ENCODE measurements around the gene DNAH3.
"Not testable (repeated sequence)": the region's sequence is repeated elsewhere in the genome, so short reads cannot be mapped to it uniquely, and the experiment has no call there.

Gene DNAH3

GRCh38 chr16:21056396-21056795 is 94.2 kb downstream of the DNAH3 start:
- H3K27ac Mint-ChIP-seq: no peak overlapping the region
- H3K9me3 Mint-ChIP-seq: no peaks in the 10 kb centered on the region
- no peaks in the 10 kb centered on the region for H3K4me1 Mint-ChIP-seq (ENCODE audit: low read depth)
- intact Hi-C loops (cut with micrococcal nuclease): no loop called here
- no peaks in the 10 kb centered on the region for H3K36me3 Mint-ChIP-seq (ENCODE audit: low read depth)
- peaks cover 17% of the 10 kb centered on the region for H3K27me3 Mint-ChIP-seq
- no peak overlapping the region for H3K4me3 Mint-ChIP-seq

GRCh38 chr16:21055738-21056137 is 94.9 kb downstream of the DNAH3 start:
- peaks cover 17% of the 10 kb centered on the region for H3K27me3 Mint-ChIP-seq
- H3K4me1 Mint-ChIP-seq (ENCODE audit: low read depth); H3K4me3 Mint-ChIP-seq; H3K27ac Mint-ChIP-seq; H3K36me3 Mint-ChIP-seq (ENCODE audit: low read depth); intact Hi-C loops (cut with micrococcal nuclease); H3K9me3 Mint-ChIP-seq: not testable (repeated sequence)

GRCh38 chr16:21053590-21053989 is 97.1 kb downstream of the DNAH3 start:
- H3K36me3 Mint-ChIP-seq (ENCODE audit: low read depth): no peaks in the 10 kb centered on the region
- no peaks in the 10 kb centered on the region for H3K4me1 Mint-ChIP-seq (ENCODE audit: low read depth)
- H3K27me3 Mint-ChIP-seq: peaks cover 17% of the 10 kb centered on the region
- no peaks in the 10 kb centered on the region for H3K9me3 Mint-ChIP-seq
- no peak overlapping the region for H3K27ac Mint-ChIP-seq
- H3K4me3 Mint-ChIP-seq: no peak overlapping the region
- intact Hi-C loops (cut with micrococcal nuclease): no loop called here

GRCh38 chr16:21048091-21048912 is 102.3 kb downstream of the DNAH3 start:
- H3K4me1 Mint-ChIP-seq (ENCODE audit: low read depth); intact Hi-C loops (cut with micrococcal nuclease); H3K4me3 Mint-ChIP-seq; H3K36me3 Mint-ChIP-seq (ENCODE audit: low read depth); H3K27ac Mint-ChIP-seq; H3K27me3 Mint-ChIP-seq; H3K9me3 Mint-ChIP-seq: not testable (repeated sequence)

GRCh38 chr16:21038197-21038596 is 112.4 kb downstream of the DNAH3 start:
- Mint-ChIP-seq H3K4me1 (ENCODE audit: low read depth) (no peaks in the 10 kb centered on the region), H3K27ac (no peak overlapping the region), H3K9me3 (no peaks in the 10 kb centered on the region), H3K27me3 (peaks cover 10% of the 10 kb centered on the region), H3K36me3 (ENCODE audit: low read depth) (no peaks in the 10 kb centered on the region), H3K4me3 (no peak overlapping the region)
- intact Hi-C loops (cut with micrococcal nuclease): no loop called here

- Mint-ChIP-seq H3K4me3 (no peak overlapping the region), H3K4me1 (ENCODE audit: low read depth) (no peaks in the 10 kb centered on the region), H3K27ac (no peak overlapping the region), H3K27me3 (peaks cover 10% of the 10 kb centered on the region), H3K9me3 (no peaks in the 10 kb centered on the region), H3K36me3 (ENCODE audit: low read depth) (no peaks in the 10 kb centered on the region)
- intact Hi-C loops (cut with micrococcal nuclease): no loop called here
These were observed 112.9 kb downstream of the DNAH3 start for GRCh38 chr16:21037736-21038135.

GRCh38 chr16:21037168-21037567 is 113.5 kb downstream of the DNAH3 start:
- intact Hi-C loops (cut with micrococcal nuclease): no loop called here

GRCh38 chr16:21036471-21036870 is 114.2 kb downstream of the DNAH3 start:
- Mint-ChIP-seq H3K4me1 (ENCODE audit: low read depth) (no peaks in the 10 kb centered on the region), H3K9me3 (no peaks in the 10 kb centered on the region), H3K27me3 (peaks cover 10% of the 10 kb centered on the region), H3K4me3 (no peak overlapping the region), H3K36me3 (ENCODE audit: low read depth) (no peaks in the 10 kb centered on the region), H3K27ac (no peak overlapping the region)
- intact Hi-C loops (cut with micrococcal nuclease): no loop called here

More at GRCh38 chr16:21037168-21037567, 113.5 kb downstream of the DNAH3 start:
- H3K27me3 Mint-ChIP-seq: peaks cover 10% of the 10 kb centered on the region
- H3K4me1 Mint-ChIP-seq (ENCODE audit: low read depth): no peaks in the 10 kb centered on the region
- H3K36me3 Mint-ChIP-seq (ENCODE audit: low read depth): no peaks in the 10 kb centered on the region
- no peaks in the 10 kb centered on the region for H3K9me3 Mint-ChIP-seq
- no peak overlapping the region for H3K27ac Mint-ChIP-seq
- no peak overlapping the region for H3K4me3 Mint-ChIP-seq

- no peaks in the 10 kb centered on the region for H3K4me1 Mint-ChIP-seq (ENCODE audit: low read depth)
- intact Hi-C loops (cut with micrococcal nuclease): no loop called here
- H3K36me3 Mint-ChIP-seq (ENCODE audit: low read depth): no peaks in the 10 kb centered on the region
- H3K9me3 Mint-ChIP-seq: no peaks in the 10 kb centered on the region
- H3K4me3 Mint-ChIP-seq: no peak overlapping the region
- peaks cover 10% of the 10 kb centered on the region for H3K27me3 Mint-ChIP-seq
- H3K27ac Mint-ChIP-seq: no peak overlapping the region
These were observed 116.9 kb downstream of the DNAH3 start for GRCh38 chr16:21033704-21034103.

- H3K27me3 Mint-ChIP-seq: peaks cover 10% of the 10 kb centered on the region
- H3K27ac Mint-ChIP-seq: no peak overlapping the region
- H3K36me3 Mint-ChIP-seq (ENCODE audit: low read depth): no peaks in the 10 kb centered on the region
- no peak overlapping the region for H3K4me3 Mint-ChIP-seq
- intact Hi-C loops (cut with micrococcal nuclease): no loop called here
- H3K9me3 Mint-ChIP-seq: no peaks in the 10 kb centered on the region
- no peaks in the 10 kb centered on the region for H3K4me1 Mint-ChIP-seq (ENCODE audit: low read depth)
These were observed 117.4 kb downstream of the DNAH3 start for GRCh38 chr16:21033264-21033663.

GRCh38 chr16:21028728-21029127 is 121.9 kb downstream of the DNAH3 start:
- Mint-ChIP-seq H3K27me3 (peaks cover 3% of the 10 kb centered on the region), H3K4me3 (no peak overlapping the region), H3K27ac (no peak overlapping the region), H3K9me3 (no peaks in the 10 kb centered on the region), H3K4me1 (ENCODE audit: low read depth) (peaks cover 6% of the 10 kb centered on the region), H3K36me3 (ENCODE audit: low read depth) (no peaks in the 10 kb centered on the region)
- intact Hi-C loops (cut with micrococcal nuclease): no loop called here

GRCh38 chr16:21026846-21027245 is 123.8 kb downstream of the DNAH3 start:
- no peak overlapping the region for H3K27ac Mint-ChIP-seq
- peaks cover 2% of the 10 kb centered on the region for H3K27me3 Mint-ChIP-seq
- intact Hi-C loops (cut with micrococcal nuclease): no loop called here
- H3K9me3 Mint-ChIP-seq: no peaks in the 10 kb centered on the region
- H3K4me3 Mint-ChIP-seq: no peak overlapping the region
- H3K4me1 Mint-ChIP-seq (ENCODE audit: low read depth): peaks cover 15% of the 10 kb centered on the region
- no peaks in the 10 kb centered on the region for H3K36me3 Mint-ChIP-seq (ENCODE audit: low read depth)

GRCh38 chr16:21023509-21024202 is 127.0 kb downstream of the DNAH3 start:
- H3K4me3 Mint-ChIP-seq: no peak overlapping the region

GRCh38 chr16:21021316-21021715 is 129.3 kb downstream of the DNAH3 start:
- no peak overlapping the region for H3K4me3 Mint-ChIP-seq
- intact Hi-C loops (cut with micrococcal nuclease): no loop called here
- no peak overlapping the region for H3K27ac Mint-ChIP-seq
- peaks cover 2% of the 10 kb centered on the region for H3K27me3 Mint-ChIP-seq
- H3K9me3 Mint-ChIP-seq: no peaks in the 10 kb centered on the region
- peaks cover 15% of the 10 kb centered on the region for H3K4me1 Mint-ChIP-seq (ENCODE audit: low read depth)
- no peaks in the 10 kb centered on the region for H3K36me3 Mint-ChIP-seq (ENCODE audit: low read depth)

More at GRCh38 chr16:21023509-21024202, 127.0 kb downstream of the DNAH3 start:
- Mint-ChIP-seq H3K27me3 (peaks cover 2% of the 10 kb centered on the region), H3K4me1 (ENCODE audit: low read depth) (peaks cover 15% of the 10 kb centered on the region), H3K36me3 (ENCODE audit: low read depth) (no peaks in the 10 kb centered on the region), H3K9me3 (no peaks in the 10 kb centered on the region), H3K27ac (no peak overlapping the region)
- intact Hi-C loops (cut with micrococcal nuclease): no loop called here

Data from dendritic cell treated with granulocyte-macrophage colony-stimulating factor and Interleukin-4, amounts not matched to agents 40 ng/mL and 50 ng/mL, for 4 days (primary cell).